GM19467 (cell line): ENCODE measurements around the gene JAG2.

Experiments
- ATAC-seq: cut with Tn5 transposase; IDR thresholded peaks from one replicate; pipeline ENCODE4 v1.9.1; 2021; ENCODE audit warnings: mild to moderate bottlenecking, moderate library complexity; ENCODE audit not compliant: unreplicated experiment

The JAG2 gene

GRCh38 chr14:105152794-105153241 lies 15.8 kb downstream of the JAG2 start:
- ATAC-seq = no peak

GRCh38 chr14:105151838-105152793 lies 16.5 kb downstream of the JAG2 start:
- ATAC-seq = no peak

GRCh38 chr14:105151084-105151837 lies 17.3 kb downstream of the JAG2 start:
- no peak for ATAC-seq

GRCh38 chr14:105150368-105151083 lies 18.1 kb downstream of the JAG2 start:
- no peak for ATAC-seq

DNA sequence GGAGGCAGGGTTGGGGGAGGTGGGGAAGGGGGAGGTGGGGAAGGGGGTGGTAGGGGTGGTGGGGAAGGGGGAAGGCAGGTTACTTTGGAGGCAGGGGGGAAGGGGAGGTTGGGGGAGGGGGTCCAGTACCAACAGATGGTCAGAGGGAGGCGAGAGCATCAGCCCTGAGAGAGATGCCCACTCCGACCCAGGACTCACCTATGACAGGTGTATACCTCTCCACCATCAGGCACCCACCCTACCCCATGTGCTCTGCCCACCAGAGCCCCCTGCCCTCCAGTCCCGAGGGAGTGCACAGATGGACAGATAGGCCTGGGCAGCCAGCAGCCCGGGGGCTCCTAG lies 18.6 kb downstream of the JAG2 start:
- no peak for ATAC-seq

GRCh38 chr14:105149146-105149781 lies 19.3 kb downstream of the JAG2 start:
- no peak for ATAC-seq

DNA sequence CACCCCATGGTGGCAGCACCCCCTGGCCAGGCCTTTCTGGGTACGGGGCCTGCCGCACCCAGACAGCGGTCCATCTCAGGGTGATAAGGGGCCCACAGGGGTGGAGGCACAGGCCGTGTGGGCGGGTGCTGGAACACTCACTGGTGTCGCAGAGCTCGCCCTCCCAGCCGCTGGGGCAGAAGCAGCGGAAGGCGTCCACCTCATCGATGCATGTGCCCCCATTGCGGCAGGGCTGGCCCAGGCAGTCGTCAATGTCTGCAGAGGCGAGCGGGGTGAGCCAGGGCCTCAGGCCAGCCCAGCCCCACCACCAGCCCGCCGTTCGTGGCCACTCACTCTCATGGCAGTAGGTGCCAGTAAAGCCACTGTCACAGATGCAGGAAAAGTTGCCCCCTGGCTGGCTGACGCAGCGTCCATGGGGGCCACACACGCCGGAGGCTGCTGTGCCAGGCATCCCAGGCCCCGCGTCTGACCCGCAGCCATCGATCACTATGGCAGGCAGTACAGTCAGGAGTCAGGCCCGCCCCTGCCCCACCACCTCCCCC lies 19.9 kb downstream of the JAG2 start:
- no peak for ATAC-seq

- no peak for ATAC-seq
Measured at GRCh38 chr14:105147671-105148603, 20.6 kb downstream of the JAG2 start.

- ATAC-seq = no peak
Measured at GRCh38 chr14:105146976-105147635, 21.5 kb downstream of the JAG2 start.

DNA sequence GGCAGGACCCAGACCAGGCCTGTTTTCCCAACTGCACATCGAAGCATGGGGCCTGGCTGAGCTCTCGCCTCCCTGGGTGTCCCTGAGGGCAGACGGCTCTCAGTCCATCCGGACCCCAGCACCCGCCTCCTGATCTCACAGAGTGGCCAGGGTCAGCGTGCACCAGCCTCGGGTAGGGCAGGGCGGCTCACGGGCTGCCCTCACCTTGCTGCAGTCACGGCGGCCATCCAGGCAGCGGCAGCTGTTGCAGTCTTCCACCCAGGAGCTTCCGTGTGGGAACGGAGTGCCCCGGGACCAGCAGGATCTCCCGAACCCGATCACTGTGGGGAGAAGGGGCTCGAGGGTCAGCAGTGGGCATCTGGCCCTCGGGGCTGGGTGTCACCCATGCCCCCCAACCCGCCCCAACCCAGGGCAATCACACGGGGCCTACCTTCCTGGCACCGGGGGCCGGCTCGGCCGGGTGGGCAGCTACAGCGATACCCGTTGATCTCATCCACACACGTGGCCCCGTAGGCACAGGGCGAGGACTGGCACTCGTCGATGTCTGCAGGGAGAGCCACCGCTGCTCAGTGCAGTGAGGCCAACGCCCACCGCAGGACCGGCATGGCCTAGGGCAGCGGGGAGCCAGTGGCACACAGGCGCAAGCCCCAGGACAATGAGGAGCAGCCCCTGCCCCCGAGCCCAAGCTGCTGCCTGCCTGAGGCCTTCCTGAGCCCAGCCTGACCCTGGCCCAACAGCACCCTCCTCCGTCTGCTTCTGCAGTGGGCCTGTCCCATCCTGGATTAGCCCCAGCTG lies 22.2 kb downstream of the JAG2 start:
- no peak for ATAC-seq

DNA sequence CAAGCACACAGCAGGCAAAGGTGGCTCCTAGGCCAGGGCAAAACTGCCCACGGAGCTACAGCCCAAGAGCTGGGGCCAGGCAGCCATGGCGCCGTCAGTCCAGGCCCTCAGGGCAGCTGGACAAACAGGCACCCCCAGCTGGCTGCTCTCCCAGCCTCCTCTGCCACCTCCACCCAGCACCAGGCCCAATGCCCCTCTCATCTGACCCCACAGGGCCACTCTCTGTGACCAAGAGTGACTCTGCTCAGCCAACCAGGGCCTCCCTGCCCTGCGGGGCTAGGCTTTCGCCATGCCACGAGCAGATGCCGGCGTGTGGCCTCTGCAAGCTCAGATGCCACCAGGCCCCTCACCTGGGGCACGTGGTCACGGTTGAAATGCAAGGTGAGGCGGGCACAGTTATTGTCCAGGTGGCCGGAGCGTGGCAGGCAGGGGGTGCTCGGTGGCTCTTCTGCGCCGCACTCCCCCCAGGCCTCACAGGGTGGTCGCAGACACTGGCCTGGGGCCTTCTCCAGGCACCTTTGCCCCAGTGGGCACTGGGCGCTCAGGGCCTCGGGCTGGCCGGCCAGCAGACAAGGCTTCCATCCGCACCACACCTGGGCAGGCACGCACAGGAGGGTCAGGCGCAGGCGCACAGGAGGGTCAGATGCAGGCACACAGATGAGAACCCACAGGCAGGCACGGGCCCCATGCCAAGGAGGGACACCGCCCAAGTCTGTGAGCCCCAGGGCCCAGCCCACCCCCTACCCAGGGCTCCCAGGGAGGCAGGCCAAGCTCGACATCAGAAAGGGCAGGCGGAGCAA lies 23.0 kb downstream of the JAG2 start:
- ATAC-seq = no peak

DNA sequence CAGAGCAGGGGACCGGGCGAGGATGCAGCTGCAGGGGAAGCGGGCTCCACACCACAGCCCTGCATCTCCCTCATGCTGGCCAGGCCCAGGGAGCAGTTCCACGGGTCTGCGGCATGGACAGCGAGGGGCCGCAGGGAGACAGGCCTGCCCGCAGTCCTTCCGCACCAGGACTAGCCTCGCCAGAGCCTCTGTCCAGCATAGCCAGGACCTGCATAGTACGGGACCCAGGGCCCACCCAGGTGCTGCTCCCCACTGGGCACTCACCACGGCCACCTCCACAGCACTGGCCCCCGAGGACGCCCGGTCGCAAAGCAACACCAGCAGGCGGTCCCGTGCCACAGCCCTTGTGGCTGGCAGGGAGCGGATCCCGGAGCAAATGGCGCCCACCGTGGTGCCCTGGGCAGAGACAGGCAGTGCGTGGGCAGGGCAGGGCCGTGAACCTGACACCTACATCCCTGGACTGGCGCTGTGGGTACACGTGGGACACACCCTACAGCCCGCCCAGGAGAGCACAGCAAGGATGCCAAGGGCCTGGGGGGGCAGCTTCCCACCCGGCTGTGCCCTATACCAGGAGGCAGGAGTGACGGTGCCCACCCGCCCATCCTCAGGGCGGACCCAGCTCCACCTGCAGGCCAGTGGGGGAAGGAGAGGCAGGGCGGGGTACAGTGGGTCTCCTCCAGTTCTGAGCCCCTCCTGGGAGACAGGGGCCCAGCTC lies 23.8 kb downstream of the JAG2 start:
- no peak for ATAC-seq

DNA sequence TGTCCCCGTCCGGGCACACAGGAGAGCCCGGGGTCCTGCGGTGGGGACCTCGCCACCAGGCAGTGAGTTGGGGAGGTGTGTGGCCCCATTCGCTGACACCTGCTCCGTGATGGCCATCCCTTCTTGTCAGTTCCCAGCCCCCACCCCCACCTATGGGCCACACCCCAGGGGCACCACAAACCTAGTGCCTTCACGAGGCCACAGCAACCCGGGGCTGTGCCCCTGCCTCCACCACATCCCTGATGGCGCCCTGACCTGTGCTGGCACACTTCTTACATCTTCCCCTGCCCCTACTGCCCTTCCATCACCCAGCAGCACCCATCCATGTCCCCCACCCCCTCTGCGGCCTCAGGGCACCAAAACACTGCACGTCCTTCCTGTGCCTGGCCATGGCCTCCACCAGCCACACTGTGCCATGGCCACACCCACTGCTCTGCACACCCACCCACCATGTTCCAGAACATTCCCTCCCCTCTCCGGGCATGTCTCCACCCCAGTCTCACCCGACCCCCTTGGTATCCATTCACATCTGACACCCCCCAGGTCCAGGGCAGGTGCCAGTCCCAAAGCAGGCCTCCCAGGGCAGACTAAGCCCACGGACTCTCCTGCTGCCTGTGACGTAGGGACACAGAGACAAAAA lies 24.4 kb downstream of the JAG2 start:
- no peak for ATAC-seq

GRCh38 chr14:105143451-105144025 lies 25.0 kb downstream of the JAG2 start:
- ATAC-seq = no peak

DNA sequence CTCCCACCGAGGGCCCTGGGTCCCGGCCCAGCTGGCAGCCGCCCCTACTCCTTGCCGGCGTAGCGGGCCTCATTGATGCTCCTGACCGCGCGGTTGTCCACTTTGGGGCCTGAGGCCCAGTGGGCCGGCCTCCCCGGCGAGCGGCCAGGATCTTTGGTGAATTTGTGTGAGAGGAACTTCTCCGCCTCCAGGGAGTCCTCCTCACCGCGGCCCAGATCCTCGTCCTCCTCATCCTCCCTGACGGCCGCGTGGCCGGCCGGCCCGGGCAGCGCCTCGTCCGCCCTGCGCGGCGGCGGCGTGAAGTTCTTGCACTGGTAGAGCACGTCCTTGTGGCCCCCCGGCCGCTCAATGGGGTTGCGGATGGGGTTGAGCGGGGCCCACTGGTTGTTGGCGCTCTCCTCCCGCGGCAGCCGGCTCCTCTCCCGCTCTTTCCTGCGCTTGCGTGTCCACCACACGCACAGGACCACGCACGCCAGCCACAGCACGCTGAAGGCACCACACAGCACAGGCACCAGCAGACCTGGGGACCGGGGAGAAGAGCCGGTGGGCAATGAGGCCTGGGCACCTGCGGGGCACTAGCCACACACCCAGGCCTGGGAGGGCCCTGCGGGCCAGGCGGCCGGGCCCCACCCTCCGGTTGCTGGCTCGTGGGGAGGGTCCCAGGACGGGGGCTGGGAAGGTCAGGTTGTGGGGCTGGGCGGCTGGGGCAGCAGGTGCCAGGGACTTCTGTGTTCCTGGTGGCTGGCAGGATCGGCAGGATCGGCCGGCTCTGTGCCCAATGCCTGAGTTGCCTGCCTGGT lies 25.7 kb downstream of the JAG2 start:
- no peak for ATAC-seq
